GM23338 (cell line): Measurements from ENCODE around the gene PKD2L1. TPM values are rescaled to one million over a fixed set of nuclear protein-coding genes. Genes with fewer than 3 reads are reported as not detected.

Experiments
- ATAC-seq: fragments of 200-7000 bp; cut with Tn5 transposase; 3 replicates; pipeline ENCODE4 v1.9.1; 2020
- DNase-seq: peaks from one replicate; pipeline ENCODE4 v3.0.0-alpha.2; 2015; ENCODE audit warnings: low spot score
- H2AFZ ChIP-seq: fragments of 200-600 bp; sonication (generic); 2 replicates; pipeline ENCODE4 v1.8.0; 2016; ENCODE audit warnings: antibody characterized with exemption, mild to moderate bottlenecking, moderate library complexity
- H3F3A ChIP-seq: fragments of 200-600 bp; sonication (generic); replicated peaks from 2 replicates; pipeline ENCODE4 v1.8.0; 2017; ENCODE audit warnings: antibody characterized with exemption, mixed run types, low read depth
- H3K27ac ChIP-seq: fragments of 200-600 bp; sonication (generic); 2 replicates; pipeline ENCODE4 v1.6.1; 2016; ENCODE audit warnings: low read depth
- H3K27me3 ChIP-seq: fragments of 200-600 bp; sonication (generic); 2 replicates; pipeline ENCODE4 v1.8.0; 2016; ENCODE audit warnings: mild to moderate bottlenecking, mixed run types, moderate library complexity; ENCODE audit not compliant: insufficient read depth
- H3K36me3 ChIP-seq: fragments of 200-600 bp; sonication (generic); 2 replicates; pipeline ENCODE4 v1.8.0; 2016; ENCODE audit warnings: mild to moderate bottlenecking; ENCODE audit not compliant: insufficient read depth
- H3K4me1 ChIP-seq: fragments of 200-600 bp; sonication (generic); 2 replicates; pipeline ENCODE4 v1.8.0; 2016; ENCODE audit warnings: mild to moderate bottlenecking, moderate library complexity; ENCODE audit not compliant: insufficient read depth
- H3K4me2 ChIP-seq: fragments of 200-600 bp; sonication (generic); 2 replicates; pipeline ENCODE4 v1.7.1; 2017; ENCODE audit warnings: mixed run types
- H3K4me3 ChIP-seq: fragments of 200-600 bp; sonication (generic); 2 replicates; pipeline ENCODE4 v1.6.1; 2016; ENCODE audit warnings: mixed run types
- H3K79me2 ChIP-seq: fragments of 200-600 bp; sonication (generic); replicated peaks from 2 replicates; pipeline ENCODE4 v1.8.0; 2017; ENCODE audit warnings: mild to moderate bottlenecking; ENCODE audit not compliant: insufficient read depth
- H3K9me2 ChIP-seq: fragments of 200-600 bp; sonication (generic); 2 replicates; pipeline ENCODE4 v1.8.0; 2017; ENCODE audit not compliant: insufficient read depth
- H4K20me1 ChIP-seq: fragments of 200-600 bp; sonication (generic); replicated peaks from 2 replicates; pipeline ENCODE4 v1.8.0; 2017; ENCODE audit warnings: mild to moderate bottlenecking; ENCODE audit not compliant: insufficient read depth
- H3K27ac Mint-ChIP-seq: 2 replicates; pipeline ENCODE4 v1.8.0; 2020; ENCODE audit warnings: inconsistent platforms, mild to moderate bottlenecking, moderate library complexity, mixed read lengths
- H3K27me3 Mint-ChIP-seq: 3 replicates; pipeline ENCODE4 v1.8.0; 2022; ENCODE audit warnings: low read depth, mild to moderate bottlenecking, moderate library complexity, mixed read lengths, inconsistent platforms; ENCODE audit not compliant: insufficient read depth, poor library complexity
- H3K36me3 Mint-ChIP-seq: 3 replicates; pipeline ENCODE4 v1.8.0; 2021; ENCODE audit warnings: low read depth, mild to moderate bottlenecking, inconsistent platforms, moderate library complexity, mixed read lengths
- H3K4me1 Mint-ChIP-seq: 3 replicates; pipeline ENCODE4 v1.8.0; 2020; ENCODE audit warnings: mild to moderate bottlenecking, inconsistent platforms, mixed read lengths
- H3K4me3 Mint-ChIP-seq: 3 replicates; pipeline ENCODE4 v1.8.0; 2021; ENCODE audit warnings: moderate library complexity, mild to moderate bottlenecking, inconsistent platforms, mixed read lengths
- H3K9me3 Mint-ChIP-seq: 3 replicates; pipeline ENCODE4 v1.8.0; 2020; ENCODE audit warnings: moderate library complexity, mild to moderate bottlenecking, inconsistent platforms, mixed read lengths
- CREB1 ChIP-seq: fragments of 250-450 bp; sonication (Bioruptor Pico); IDR thresholded peaks from 2 replicates; pipeline ENCODE4 v1.5.0; 2020; ENCODE audit warnings: low read depth, mild to moderate bottlenecking, moderate library complexity
- CTCF ChIP-seq, 2 experiments: fragments of 200-600 bp in 1 of 2; sonication (generic) in 1 of 2; conservative IDR thresholded peaks; 2 replicates each; pipeline versions ENCODE4 v1.5.1 to v1.6.1; 2016 to 2017; ENCODE audit warnings: antibody characterized with exemption in 2 of 2, low read depth in 2 of 2, mild to moderate bottlenecking in 2 of 2, moderate library complexity in 1 of 2
- EZH2 ChIP-seq: fragments of 200-600 bp; sonication (generic); IDR thresholded peaks from one replicate; pipeline ENCODE4 v1.8.0; 2017; ENCODE audit warnings: antibody characterized with exemption, mild to moderate bottlenecking, low read depth; ENCODE audit not compliant: unreplicated experiment
- EZH2phosphoT487 ChIP-seq: fragments of 200-600 bp; sonication (generic); IDR thresholded peaks from one replicate; pipeline ENCODE4 v1.8.1; 2018; ENCODE audit warnings: antibody characterized with exemption; ENCODE audit not compliant: unreplicated experiment
- JUNB ChIP-seq: IDR thresholded peaks from one replicate; pipeline ENCODE4 v1.6.1; 2016; ENCODE audit warnings: antibody characterized with exemption; ENCODE audit not compliant: unreplicated experiment
- NANOG ChIP-seq: IDR thresholded peaks from 2 replicates; pipeline ENCODE4 v1.6.1; 2016; ENCODE audit warnings: antibody characterized with exemption, borderline replicate concordance
- POLR2AphosphoS5 ChIP-seq: IDR thresholded peaks from 2 replicates; pipeline ENCODE4 v1.6.1; 2016; ENCODE audit warnings: antibody characterized with exemption, low read depth
- STAT1 ChIP-seq: IDR thresholded peaks from one replicate; pipeline ENCODE4 v1.6.1; 2016; ENCODE audit warnings: antibody characterized with exemption; ENCODE audit not compliant: unreplicated experiment
- ZNF114 ChIP-seq: fragments of 250-450 bp; sonication (Bioruptor Pico); IDR thresholded peaks from 2 replicates; pipeline ENCODE4 v1.5.0; 2020; ENCODE audit warnings: mild to moderate bottlenecking, moderate library complexity
- ZNF331 ChIP-seq: fragments of 250-450 bp; sonication (Bioruptor Pico); IDR thresholded peaks from 2 replicates; pipeline ENCODE4 v1.5.0; 2020; ENCODE audit warnings: low read depth, mild to moderate bottlenecking, moderate library complexity
- long read RNA-seq: library from polyadenylated mRNA; unstranded; transcript quantifications from one replicate; pipeline ENCODE4 v2.0.0, GENCODE V29; 2020; ENCODE audit not compliant: unreplicated experiment
- polyA plus RNA-seq: library from polyadenylated mRNA; unstranded; fragments of >200 nt; fragmentation: Nextera tagmentation; extraction: Ambion mirVana; gene quantifications from 2 replicates; pipeline ENCODE4 v1.2.1, GENCODE V29; 2016
- total RNA-seq: library from RNA; depleted of rRNA; stranded (reverse); fragments of >200 nt; shearing (Covaris generic); gene quantifications from 2 replicates; pipeline ENCODE4 v1.2.3, GENCODE V29; 2014; rRNA removed
- TF ChIP-seq, protein P1 (sequence below): fragments of 250-450 bp; sonication (Bioruptor Pico); IDR thresholded peaks from 2 replicates; pipeline ENCODE4 v1.5.0; 2020; ENCODE audit warnings: mild to moderate bottlenecking, moderate library complexity
- TF ChIP-seq, protein P2 (sequence below): IDR thresholded peaks from one replicate; pipeline ENCODE4 v1.6.1; 2018; ENCODE audit warnings: antibody characterized with exemption; ENCODE audit not compliant: unreplicated experiment
- TF ChIP-seq, protein P3 (sequence below): IDR thresholded peaks from 2 replicates; pipeline ENCODE4 v1.6.1; 2016; ENCODE audit warnings: antibody characterized with exemption

The PKD2L1 gene
- total RNA-seq: not detected in 2 replicates
- polyA plus RNA-seq: not detected in 2 replicates
- long read RNA-seq: 0 reads

GRCh38 chr10:100330079-100330478 lies at the start of gene PKD2L1:
Gene PKD2L1, minus strand, starts transcription at chr10:100330228. Its CDS starts 125 bp downstream, at chr10:100330103.
- ATAC-seq: no peak
- no peaks in the 10 kb centered on the region for H3K36me3 ChIP-seq

More at GRCh38 chr10:100330079-100330478, at the start of gene PKD2L1:
- H3K27me3 Mint-ChIP-seq: peaks cover 7% of the 10 kb centered on the region
- Histone ChIP-seq H3K4me2 (no peak within 1 kb of the TSS), H3K9me2 (0 out of 2 replicates have a peak, but pooled peaks cover 6% of the 10 kb centered on the region), H3K4me3 (no peak within 1 kb of the TSS), H2AFZ (no peak within 1 kb of the TSS), H3K79me2 (no peaks in the 10 kb centered on the region), H3F3A (no peaks in the 10 kb centered on the region), H4K20me1 (no peaks in the 10 kb centered on the region), H3K27ac (no peak within 1 kb of the TSS), H3K27me3 (no peaks in the 10 kb centered on the region), H3K4me1 (no peaks in the 10 kb centered on the region)
- no peaks in the 10 kb centered on the region for H3K36me3 Mint-ChIP-seq
- H3K9me3 Mint-ChIP-seq: no peaks in the 10 kb centered on the region
- H3K4me3 Mint-ChIP-seq: no peak within 1 kb of the TSS
- TF ChIP-seq CTCF (conservative IDR thresholded peaks at IDR 0.05; ENCODE audit: low read depth in 2 of 2): no peak
- no peak for TF ChIP-seq CREB1 (CRISPR knock-in tag)
- TF ChIP-seq NANOG: no peak
- TF ChIP-seq STAT1: no peak
- TF ChIP-seq, protein P1, sequence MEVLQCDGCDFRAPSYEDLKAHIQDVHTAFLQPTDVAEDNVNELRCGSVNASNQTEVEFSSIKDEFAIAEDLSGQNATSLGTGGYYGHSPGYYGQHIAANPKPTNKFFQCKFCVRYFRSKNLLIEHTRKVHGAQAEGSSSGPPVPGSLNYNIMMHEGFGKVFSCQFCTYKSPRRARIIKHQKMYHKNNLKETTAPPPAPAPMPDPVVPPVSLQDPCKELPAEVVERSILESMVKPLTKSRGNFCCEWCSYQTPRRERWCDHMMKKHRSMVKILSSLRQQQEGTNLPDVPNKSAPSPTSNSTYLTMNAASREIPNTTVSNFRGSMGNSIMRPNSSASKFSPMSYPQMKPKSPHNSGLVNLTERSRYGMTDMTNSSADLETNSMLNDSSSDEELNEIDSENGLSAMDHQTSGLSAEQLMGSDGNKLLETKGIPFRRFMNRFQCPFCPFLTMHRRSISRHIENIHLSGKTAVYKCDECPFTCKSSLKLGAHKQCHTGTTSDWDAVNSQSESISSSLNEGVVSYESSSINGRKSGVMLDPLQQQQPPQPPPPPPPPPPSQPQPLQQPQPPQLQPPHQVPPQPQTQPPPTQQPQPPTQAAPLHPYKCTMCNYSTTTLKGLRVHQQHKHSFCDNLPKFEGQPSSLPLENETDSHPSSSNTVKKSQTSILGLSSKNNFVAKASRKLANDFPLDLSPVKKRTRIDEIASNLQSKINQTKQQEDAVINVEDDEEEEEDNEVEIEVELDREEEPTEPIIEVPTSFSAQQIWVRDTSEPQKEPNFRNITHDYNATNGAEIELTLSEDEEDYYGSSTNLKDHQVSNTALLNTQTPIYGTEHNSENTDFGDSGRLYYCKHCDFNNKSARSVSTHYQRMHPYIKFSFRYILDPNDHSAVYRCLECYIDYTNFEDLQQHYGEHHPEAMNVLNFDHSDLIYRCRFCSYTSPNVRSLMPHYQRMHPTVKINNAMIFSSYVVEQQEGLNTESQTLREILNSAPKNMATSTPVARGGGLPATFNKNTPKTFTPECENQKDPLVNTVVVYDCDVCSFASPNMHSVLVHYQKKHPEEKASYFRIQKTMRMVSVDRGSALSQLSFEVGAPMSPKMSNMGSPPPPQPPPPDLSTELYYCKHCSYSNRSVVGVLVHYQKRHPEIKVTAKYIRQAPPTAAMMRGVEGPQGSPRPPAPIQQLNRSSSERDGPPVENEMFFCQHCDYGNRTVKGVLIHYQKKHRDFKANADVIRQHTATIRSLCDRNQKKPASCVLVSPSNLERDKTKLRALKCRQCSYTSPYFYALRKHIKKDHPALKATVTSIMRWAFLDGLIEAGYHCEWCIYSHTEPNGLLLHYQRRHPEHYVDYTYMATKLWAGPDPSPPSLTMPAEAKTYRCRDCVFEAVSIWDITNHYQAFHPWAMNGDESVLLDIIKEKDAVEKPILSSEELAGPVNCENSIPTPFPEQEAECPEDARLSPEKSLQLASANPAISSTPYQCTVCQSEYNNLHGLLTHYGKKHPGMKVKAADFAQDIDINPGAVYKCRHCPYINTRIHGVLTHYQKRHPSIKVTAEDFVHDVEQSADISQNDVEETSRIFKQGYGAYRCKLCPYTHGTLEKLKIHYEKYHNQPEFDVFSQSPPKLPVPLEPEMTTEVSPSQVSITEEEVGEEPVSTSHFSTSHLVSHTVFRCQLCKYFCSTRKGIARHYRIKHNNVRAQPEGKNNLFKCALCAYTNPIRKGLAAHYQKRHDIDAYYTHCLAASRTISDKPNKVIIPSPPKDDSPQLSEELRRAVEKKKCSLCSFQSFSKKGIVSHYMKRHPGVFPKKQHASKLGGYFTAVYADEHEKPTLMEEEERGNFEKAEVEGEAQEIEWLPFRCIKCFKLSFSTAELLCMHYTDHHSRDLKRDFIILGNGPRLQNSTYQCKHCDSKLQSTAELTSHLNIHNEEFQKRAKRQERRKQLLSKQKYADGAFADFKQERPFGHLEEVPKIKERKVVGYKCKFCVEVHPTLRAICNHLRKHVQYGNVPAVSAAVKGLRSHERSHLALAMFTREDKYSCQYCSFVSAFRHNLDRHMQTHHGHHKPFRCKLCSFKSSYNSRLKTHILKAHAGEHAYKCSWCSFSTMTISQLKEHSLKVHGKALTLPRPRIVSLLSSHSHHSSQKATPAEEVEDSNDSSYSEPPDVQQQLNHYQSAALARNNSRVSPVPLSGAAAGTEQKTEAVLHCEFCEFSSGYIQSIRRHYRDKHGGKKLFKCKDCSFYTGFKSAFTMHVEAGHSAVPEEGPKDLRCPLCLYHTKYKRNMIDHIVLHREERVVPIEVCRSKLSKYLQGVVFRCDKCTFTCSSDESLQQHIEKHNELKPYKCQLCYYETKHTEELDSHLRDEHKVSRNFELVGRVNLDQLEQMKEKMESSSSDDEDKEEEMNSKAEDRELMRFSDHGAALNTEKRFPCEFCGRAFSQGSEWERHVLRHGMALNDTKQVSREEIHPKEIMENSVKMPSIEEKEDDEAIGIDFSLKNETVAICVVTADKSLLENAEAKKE (CRISPR knock-in tag): no peak
- TF ChIP-seq EZH2: no peak
- no peak for TF ChIP-seq POLR2AphosphoS5
- no peak for TF ChIP-seq ZNF331 (CRISPR knock-in tag)
- TF ChIP-seq, protein P2, sequence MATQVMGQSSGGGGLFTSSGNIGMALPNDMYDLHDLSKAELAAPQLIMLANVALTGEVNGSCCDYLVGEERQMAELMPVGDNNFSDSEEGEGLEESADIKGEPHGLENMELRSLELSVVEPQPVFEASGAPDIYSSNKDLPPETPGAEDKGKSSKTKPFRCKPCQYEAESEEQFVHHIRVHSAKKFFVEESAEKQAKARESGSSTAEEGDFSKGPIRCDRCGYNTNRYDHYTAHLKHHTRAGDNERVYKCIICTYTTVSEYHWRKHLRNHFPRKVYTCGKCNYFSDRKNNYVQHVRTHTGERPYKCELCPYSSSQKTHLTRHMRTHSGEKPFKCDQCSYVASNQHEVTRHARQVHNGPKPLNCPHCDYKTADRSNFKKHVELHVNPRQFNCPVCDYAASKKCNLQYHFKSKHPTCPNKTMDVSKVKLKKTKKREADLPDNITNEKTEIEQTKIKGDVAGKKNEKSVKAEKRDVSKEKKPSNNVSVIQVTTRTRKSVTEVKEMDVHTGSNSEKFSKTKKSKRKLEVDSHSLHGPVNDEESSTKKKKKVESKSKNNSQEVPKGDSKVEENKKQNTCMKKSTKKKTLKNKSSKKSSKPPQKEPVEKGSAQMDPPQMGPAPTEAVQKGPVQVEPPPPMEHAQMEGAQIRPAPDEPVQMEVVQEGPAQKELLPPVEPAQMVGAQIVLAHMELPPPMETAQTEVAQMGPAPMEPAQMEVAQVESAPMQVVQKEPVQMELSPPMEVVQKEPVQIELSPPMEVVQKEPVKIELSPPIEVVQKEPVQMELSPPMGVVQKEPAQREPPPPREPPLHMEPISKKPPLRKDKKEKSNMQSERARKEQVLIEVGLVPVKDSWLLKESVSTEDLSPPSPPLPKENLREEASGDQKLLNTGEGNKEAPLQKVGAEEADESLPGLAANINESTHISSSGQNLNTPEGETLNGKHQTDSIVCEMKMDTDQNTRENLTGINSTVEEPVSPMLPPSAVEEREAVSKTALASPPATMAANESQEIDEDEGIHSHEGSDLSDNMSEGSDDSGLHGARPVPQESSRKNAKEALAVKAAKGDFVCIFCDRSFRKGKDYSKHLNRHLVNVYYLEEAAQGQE: no peak
- TF ChIP-seq EZH2phosphoT487: no peak
- no peak for TF ChIP-seq JUNB
- TF ChIP-seq, protein P3, sequence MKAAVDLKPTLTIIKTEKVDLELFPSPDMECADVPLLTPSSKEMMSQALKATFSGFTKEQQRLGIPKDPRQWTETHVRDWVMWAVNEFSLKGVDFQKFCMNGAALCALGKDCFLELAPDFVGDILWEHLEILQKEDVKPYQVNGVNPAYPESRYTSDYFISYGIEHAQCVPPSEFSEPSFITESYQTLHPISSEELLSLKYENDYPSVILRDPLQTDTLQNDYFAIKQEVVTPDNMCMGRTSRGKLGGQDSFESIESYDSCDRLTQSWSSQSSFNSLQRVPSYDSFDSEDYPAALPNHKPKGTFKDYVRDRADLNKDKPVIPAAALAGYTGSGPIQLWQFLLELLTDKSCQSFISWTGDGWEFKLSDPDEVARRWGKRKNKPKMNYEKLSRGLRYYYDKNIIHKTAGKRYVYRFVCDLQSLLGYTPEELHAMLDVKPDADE: no peak
- TF ChIP-seq ZNF114 (CRISPR knock-in tag): no peak
- no peak for DNase-seq
- H3K27ac Mint-ChIP-seq: no peak within 1 kb of the TSS
- H3K4me1 Mint-ChIP-seq: peaks cover 2% of the 10 kb centered on the region; the same call in 1 of the 3 replicates
